Measurements from ENCODE around the gene SERGEF.

Gene SERGEF

GRCh38 chr11:17883946-17884345 is 128.9 kb downstream of the SERGEF start:
- Histone ChIP-seq H3K27me3 (ENCODE audit: low read length) (no peaks in the 10 kb centered on the region), H3K9me3 (ENCODE audit: insufficient read depth, low read length) (no peaks in the 10 kb centered on the region), H3F3A (ENCODE audit: insufficient read depth) (no peaks in the 10 kb centered on the region), H4K20me1 (ENCODE audit: low read depth, low read length) (no peaks in the 10 kb centered on the region), H3K9ac (ENCODE audit: low read length) (no peak overlapping the region), H3K4me2 (ENCODE audit: low read depth, low read length, poor library complexity, severe bottlenecking) (no peak overlapping the region), H3K27ac (ENCODE audit: low read depth, low read length) (no peak overlapping the region), H2AFZ (ENCODE audit: low read depth, low read length, severe bottlenecking) (no peak overlapping the region), H3K4me3 (ENCODE audit: insufficient read depth, low read length, poor library complexity, severe bottlenecking) (no peak overlapping the region), H3K36me3 (ENCODE audit: low read length) (no peaks in the 10 kb centered on the region), H3K79me2 (ENCODE audit: insufficient read depth, low read length) (no peaks in the 10 kb centered on the region), H3K9me2 (replicated peaks; ENCODE audit: insufficient read depth, low read length) (no peaks in the 10 kb centered on the region)
- no peak for TF ChIP-seq CTCF (IDR thresholded peaks at IDR 0.05; ENCODE audit: insufficient read depth, low read length, poor library complexity, severe bottlenecking)
- no peak for TF ChIP-seq EZH2phosphoT487 (conservative IDR thresholded peaks at IDR 0.05; ENCODE audit: low read length)

- no peak overlapping the region for H3K4me2 ChIP-seq (ENCODE audit: low read depth, low read length, poor library complexity, severe bottlenecking)
- H2AFZ ChIP-seq (ENCODE audit: low read depth, low read length, severe bottlenecking), result no peak overlapping the region
- H3K4me3 ChIP-seq (ENCODE audit: insufficient read depth, low read length, poor library complexity, severe bottlenecking), result no peak overlapping the region
- no peaks in the 10 kb centered on the region for H3K36me3 ChIP-seq (ENCODE audit: low read length)
- H3K9ac ChIP-seq (ENCODE audit: low read length), result no peak overlapping the region
- H3K9me2 ChIP-seq (replicated peaks; ENCODE audit: insufficient read depth, low read length), result no peaks in the 10 kb centered on the region
- no peaks in the 10 kb centered on the region for H3K9me3 ChIP-seq (ENCODE audit: insufficient read depth, low read length)
- no peaks in the 10 kb centered on the region for H3F3A ChIP-seq (ENCODE audit: insufficient read depth)
- TF ChIP-seq EZH2phosphoT487 (conservative IDR thresholded peaks at IDR 0.05; ENCODE audit: low read length) (no peak), CTCF (IDR thresholded peaks at IDR 0.05; ENCODE audit: insufficient read depth, low read length, poor library complexity, severe bottlenecking) (no peak)
- no peak overlapping the region for H3K27ac ChIP-seq (ENCODE audit: low read depth, low read length)
- no peaks in the 10 kb centered on the region for H4K20me1 ChIP-seq (ENCODE audit: low read depth, low read length)
- no peaks in the 10 kb centered on the region for H3K27me3 ChIP-seq (ENCODE audit: low read length)
- no peaks in the 10 kb centered on the region for H3K79me2 ChIP-seq (ENCODE audit: insufficient read depth, low read length)
Measured at GRCh38 chr11:17883057-17883456, 129.8 kb downstream of the SERGEF start.

GRCh38 chr11:17878743-17879142 is 134.1 kb downstream of the SERGEF start:
- Histone ChIP-seq H2AFZ (ENCODE audit: low read depth, low read length, severe bottlenecking) (no peak overlapping the region), H3K27ac (ENCODE audit: low read depth, low read length) (no peak overlapping the region), H3K9me2 (replicated peaks; ENCODE audit: insufficient read depth, low read length) (no peaks in the 10 kb centered on the region), H3K27me3 (ENCODE audit: low read length) (no peaks in the 10 kb centered on the region), H3K36me3 (ENCODE audit: low read length) (no peaks in the 10 kb centered on the region), H3F3A (ENCODE audit: insufficient read depth) (no peaks in the 10 kb centered on the region), H3K79me2 (ENCODE audit: insufficient read depth, low read length) (no peaks in the 10 kb centered on the region), H3K9ac (ENCODE audit: low read length) (no peak overlapping the region), H3K4me3 (ENCODE audit: insufficient read depth, low read length, poor library complexity, severe bottlenecking) (no peak overlapping the region), H3K9me3 (ENCODE audit: insufficient read depth, low read length) (no peaks in the 10 kb centered on the region), H4K20me1 (ENCODE audit: low read depth, low read length) (no peaks in the 10 kb centered on the region), H3K4me2 (ENCODE audit: low read depth, low read length, poor library complexity, severe bottlenecking) (no peak overlapping the region)
- no peak for TF ChIP-seq EZH2phosphoT487 (conservative IDR thresholded peaks at IDR 0.05; ENCODE audit: low read length)
- TF ChIP-seq CTCF (IDR thresholded peaks at IDR 0.05; ENCODE audit: insufficient read depth, low read length, poor library complexity, severe bottlenecking), result no peak
